Measurements from ENCODE around the gene SEMG1. TPM values are rescaled to one million over a fixed set of nuclear protein-coding genes. Genes with fewer than 3 reads are reported as not detected.

Gene SEMG1
- total and polyA plus RNA-seq, 2 of the 8 experiments (the other 6 are each of a cell fraction or from before 2014, with no cell fraction given): 3.0 to 5.8 TPM

GRCh38 chr20:45176526-45177267 is 30.1 kb upstream of the SEMG1 start:
- Histone ChIP-seq H4K91ac (replicated peaks; ENCODE audit: insufficient read length, low read length) (no peak overlapping the region), H3K23me2 (ENCODE audit: low read depth, low read length) (no peaks in the 10 kb centered on the region), H3K18ac (ENCODE audit: extremely low read depth, low read length) (no peak overlapping the region), H2BK12ac (ENCODE audit: low read depth, low read length) (no peak overlapping the region), H3K9me3 (ENCODE audit: insufficient read depth in 2 of 2, low read depth in 1 of 2, low read length in 1 of 2) (no peaks in the 10 kb centered on the region), H3K23ac (ENCODE audit: insufficient read length) (no peak overlapping the region), H3K4me1 (replicated peaks in 1 of 4; ENCODE audit: control insufficient read depth in 3 of 4, insufficient read depth in 4 of 4, low read length in 3 of 4) (no peaks in the 10 kb centered on the region), H4K20me1 (replicated peaks in 1 of 2; ENCODE audit: control insufficient read depth in 1 of 2, insufficient read depth in 2 of 2, low read length in 2 of 2) (no peaks in the 10 kb centered on the region), H4K5ac (ENCODE audit: insufficient read length, low read depth, low read length) (no peak overlapping the region), H2BK120ac (replicated peaks; ENCODE audit: low read depth, low read length) (no peak overlapping the region), H3K79me1 (ENCODE audit: low read depth, low read length) (no peaks in the 10 kb centered on the region), H2BK5ac (ENCODE audit: low read depth, low read length) (no peak overlapping the region), H4K8ac (ENCODE audit: extremely low read depth, insufficient read depth, low read length) (no peak overlapping the region), H3K27ac (ENCODE audit: low read depth, low read length) (no peak overlapping the region), H3K9ac (replicated peaks in 1 of 4; ENCODE audit: extremely low read depth in 1 of 4, low read depth in 3 of 4, low read length in 3 of 4) (no peak overlapping the region), H3K27me3 (replicated peaks in 1 of 4; ENCODE audit: control insufficient read depth in 3 of 4, extremely low read depth in 1 of 4, insufficient read depth in 3 of 4, low read length in 3 of 4) (no peaks in the 10 kb centered on the region), H3K56ac (replicated peaks; ENCODE audit: insufficient read length, low read depth, low read length) (no peak overlapping the region), H3K14ac (ENCODE audit: insufficient read length) (no peak overlapping the region), H2BK15ac (ENCODE audit: low read length) (no peak overlapping the region), H2AK5ac (ENCODE audit: low read depth, low read length) (no peak overlapping the region), H3K4ac (replicated peaks; ENCODE audit: insufficient read length, low read depth, low read length) (no peak overlapping the region), H3K36me3 (ENCODE audit: control insufficient read depth in 2 of 4, insufficient read depth in 4 of 4, low read length in 3 of 4) (no peaks in the 10 kb centered on the region), H3K4me3 (ENCODE audit: extremely low read depth in 1 of 4, insufficient read depth in 2 of 4, low read depth in 3 of 4, low read length in 4 of 4) (no peak overlapping the region), H2BK20ac (ENCODE audit: low read length) (no peak overlapping the region), H3K4me2 (ENCODE audit: insufficient read depth in 1 of 2, low read depth in 2 of 2, low read length in 2 of 2) (no peak overlapping the region), H2AFZ (ENCODE audit: low read length) (no peak overlapping the region), H3K79me2 (ENCODE audit: control insufficient read depth in 1 of 2, insufficient read depth in 2 of 2, low read length in 2 of 2) (no peaks in the 10 kb centered on the region)
- DNase-seq (ENCODE audit: low read depth in 1 of 2, low spot score in 2 of 2) (no peak), FAIRE-seq (no peak)
- CTCF ChIA-PET (ENCODE audit: partially characterized antibody): interaction anchor here (1.0 to 2.4 kb wide), 4 partner anchors 11 to 114 kb away, joined by 3 to 7 read pairs (median 3); partner anchors contain the start of gene SEMG1
- POLR2A ChIA-PET (ENCODE audit: partially characterized antibody): no interaction called here
- WGBS, 2 experiments (ENCODE audit: extremely low coverage in 1 of 2, insufficient coverage in 1 of 2, insufficient read length in 1 of 2, insufficient replicate concordance in 2 of 2, low coverage in 1 of 2, low lambda C conversion rate in 2 of 2, missing lambda C conversion rate in 1 of 2): 79% methylated on average over 4 of the region's 4 CpGs; no CpG with 5 or more reads in 1 of the 2 experiments
- no peak for TF ChIP-seq NRF1 (IDR thresholded peaks at IDR 0.05; ENCODE audit: low read depth, low read length)
- TF ChIP-seq RBBP5 (IDR thresholded peaks at IDR 0.05; ENCODE audit: borderline replicate concordance, low read depth, low read length): no peak
- TF ChIP-seq NANOG (IDR thresholded peaks at IDR 0.05; ENCODE audit: insufficient read depth, low read depth, low read length, poor library complexity, severe bottlenecking): no peak
- TF ChIP-seq JUN (IDR thresholded peaks at IDR 0.05; ENCODE audit: low read depth, low read length): no peak
- TF ChIP-seq SP4 (IDR thresholded peaks at IDR 0.05; ENCODE audit: low read length): no peak
- TF ChIP-seq SRF (IDR thresholded peaks at IDR 0.05; ENCODE audit: low read depth, low read length): no peak
- TF ChIP-seq FOSL1 (IDR thresholded peaks at IDR 0.05; ENCODE audit: insufficient read depth, low read depth, low read length): no peak
- TF ChIP-seq POLR2A (IDR thresholded peaks at IDR 0.05; ENCODE audit: control extremely low read depth in 1 of 2, low read depth in 2 of 2, low read length in 2 of 2): no peak
- TF ChIP-seq SIX5 (IDR thresholded peaks at IDR 0.05; ENCODE audit: low read depth, low read length): no peak
- no peak for TF ChIP-seq SUZ12 (IDR thresholded peaks at IDR 0.05; ENCODE audit: low read length)
- no peak for TF ChIP-seq EGR1 (IDR thresholded peaks at IDR 0.05; ENCODE audit: borderline replicate concordance, low read depth, low read length)
- TF ChIP-seq SP2 (IDR thresholded peaks at IDR 0.05; ENCODE audit: low read length): no peak
- TF ChIP-seq RFX5 (IDR thresholded peaks at IDR 0.05; ENCODE audit: borderline replicate concordance, low read depth, low read length): no peak
- TF ChIP-seq POLR2AphosphoS5 (IDR thresholded peaks at IDR 0.05; ENCODE audit: low read depth, low read length): no peak
- no peak for TF ChIP-seq TEAD4 (IDR thresholded peaks at IDR 0.05; ENCODE audit: low read depth, low read length)

Measured in H1 (cell line).